SH-SY5Y (cell line): ENCODE results near the gene OTP.

Experiments
- GATA2 ChIP-seq: IDR thresholded peaks from 2 replicates; pipeline ENCODE4 v1.6.1; 2011; ENCODE audit warnings: mild to moderate bottlenecking, low read depth, low read length
- GATA3 ChIP-seq: IDR thresholded peaks from 2 replicates; pipeline ENCODE4 v1.6.1; 2011; ENCODE audit warnings: low read depth, mild to moderate bottlenecking, low read length, moderate library complexity

OTP gene

DNA sequence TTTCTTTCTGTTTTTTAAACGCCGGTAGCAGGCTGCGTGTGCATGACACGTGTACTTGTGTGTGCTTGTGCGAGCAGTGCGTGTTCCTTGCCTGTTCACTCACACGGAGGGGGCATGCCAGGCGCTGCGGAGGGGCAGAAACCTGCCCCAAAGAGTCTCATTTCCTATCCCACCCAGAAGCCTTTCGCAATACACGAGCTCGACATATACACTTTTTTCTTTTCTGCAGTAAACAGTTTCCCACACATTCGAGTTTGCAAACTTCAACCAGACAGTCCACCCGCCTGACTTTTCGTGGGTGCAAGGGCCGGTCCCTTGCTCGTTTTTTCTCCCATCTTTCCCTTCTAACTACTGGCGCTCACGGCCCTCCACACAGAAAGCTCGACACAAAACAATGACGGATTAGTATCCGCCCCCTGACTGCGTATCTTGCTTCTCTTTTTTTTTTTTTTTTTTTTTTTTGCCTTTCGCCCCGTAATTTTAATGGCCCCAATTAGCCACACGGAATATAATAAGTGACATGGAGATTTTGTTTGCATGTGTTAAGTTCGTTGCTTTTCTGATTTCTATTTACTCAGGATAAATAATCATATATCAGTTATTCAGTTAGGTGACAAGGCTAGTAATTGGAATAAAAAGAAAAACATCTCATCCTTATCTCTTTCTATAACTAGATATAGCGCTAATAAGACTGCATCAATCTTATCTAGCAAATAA lies 5.3 kb upstream of the OTP start:
- no peak for TF ChIP-seq GATA2
- TF ChIP-seq GATA3 = no peak

DNA sequence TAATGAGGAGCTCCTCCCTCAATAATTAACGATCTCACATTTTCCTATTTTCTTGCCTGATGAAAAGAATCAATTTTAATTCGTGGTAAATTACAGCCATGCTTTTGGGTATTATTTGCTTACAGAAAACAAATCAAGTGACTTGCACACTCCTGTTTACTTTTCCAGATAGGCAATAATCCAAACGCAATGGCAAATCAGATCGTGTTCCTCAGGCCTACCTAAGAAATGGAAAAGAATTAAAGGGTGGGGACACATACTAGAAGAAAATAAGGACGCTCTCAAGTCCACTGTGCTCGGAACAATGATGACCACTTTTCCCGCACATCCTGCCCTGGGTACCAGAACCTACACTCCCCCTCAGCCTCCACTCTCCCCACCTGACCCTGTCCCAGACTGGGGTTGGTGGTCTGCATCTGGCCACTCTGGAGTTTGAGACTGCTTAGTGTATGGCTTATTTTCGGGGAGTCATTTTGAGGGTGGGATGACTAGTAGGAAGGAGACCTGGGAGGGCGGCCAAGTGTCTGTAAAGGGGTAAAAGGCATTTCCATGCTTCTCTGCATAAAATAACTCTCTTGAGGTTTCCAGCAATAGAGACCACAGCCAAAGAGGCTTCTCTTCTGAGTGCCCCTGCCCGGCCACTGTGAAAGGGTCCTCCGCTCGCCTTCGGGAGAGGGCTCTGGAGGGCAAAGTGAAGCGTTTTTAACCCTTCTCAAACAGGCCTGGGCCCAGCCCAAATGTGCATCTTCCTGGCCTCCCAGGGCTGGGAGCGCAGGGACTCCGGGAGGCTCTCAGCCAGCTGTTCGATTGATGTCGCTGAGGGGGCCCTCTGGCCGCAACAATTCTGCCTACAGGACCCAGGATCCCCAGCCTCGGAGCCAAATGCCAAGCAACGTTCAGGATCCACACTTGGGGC lies 4.5 kb upstream of the OTP start:
- no peak for TF ChIP-seq GATA3
- TF ChIP-seq GATA2 = no peak

DNA sequence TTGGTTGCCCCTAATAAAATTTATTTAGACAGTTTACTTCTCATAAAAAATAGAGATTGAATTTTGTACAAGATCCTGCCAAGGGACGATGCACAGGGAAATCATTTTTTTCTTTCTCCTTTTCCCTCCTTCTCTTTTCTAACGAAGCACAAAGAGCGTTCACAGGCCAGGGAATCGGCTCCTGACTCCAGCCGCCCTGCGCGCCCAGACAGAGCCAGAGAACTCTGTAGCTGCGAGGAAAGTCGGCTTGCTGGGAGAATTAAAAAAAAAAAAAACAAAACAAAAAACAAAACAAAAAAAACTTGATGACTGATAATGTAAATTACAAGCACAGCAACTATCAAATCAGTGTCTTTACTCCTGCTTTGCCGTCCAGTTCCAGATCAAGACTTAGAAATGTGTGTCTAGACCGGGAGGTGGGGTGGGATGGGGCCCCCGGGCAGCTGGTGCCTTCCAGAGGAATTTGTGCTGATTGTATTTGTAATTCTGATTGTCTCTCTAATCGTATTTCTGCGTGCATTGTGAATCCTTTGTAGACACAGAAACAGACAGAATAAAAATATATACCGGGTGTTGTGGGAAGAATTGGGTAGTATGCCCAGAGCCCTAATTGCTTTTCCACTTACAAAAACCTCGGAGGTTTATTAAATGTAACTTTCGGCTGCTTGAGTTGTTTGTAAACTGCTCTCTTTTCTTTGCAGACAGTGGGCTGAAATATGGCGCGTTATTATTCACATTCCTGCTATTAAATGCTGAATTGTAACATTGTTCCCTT lies 3.6 kb upstream of the OTP start:
- TF ChIP-seq GATA3 (no peak), GATA2 (no peak)

DNA sequence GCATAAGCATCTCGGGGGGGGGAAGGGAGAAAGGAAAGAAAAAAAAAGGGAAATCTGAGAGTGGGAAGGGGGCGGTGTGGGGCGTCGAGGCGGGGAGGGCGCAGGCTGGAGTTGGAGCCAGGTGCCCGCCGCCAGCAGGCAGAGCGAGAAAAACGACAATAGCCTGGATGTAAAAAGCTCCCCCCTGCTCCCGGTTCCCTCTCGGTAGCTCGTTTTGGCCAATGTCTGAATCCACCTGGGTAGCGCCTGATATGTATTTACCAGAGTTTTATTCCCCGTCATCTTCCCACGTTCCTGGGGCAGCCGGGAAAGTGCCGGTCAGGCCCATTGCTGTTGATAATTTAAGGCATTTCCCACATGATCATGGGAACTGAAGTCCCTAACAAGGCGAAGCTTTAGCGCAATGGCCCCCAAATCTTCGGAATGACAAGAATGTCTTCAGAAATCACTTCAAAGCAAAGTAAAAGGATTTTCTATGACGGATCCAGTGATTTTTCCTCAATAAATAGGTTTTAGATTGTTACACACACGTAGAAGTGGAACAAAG lies 3.0 kb upstream of the OTP start:
- TF ChIP-seq GATA3 (no peak), GATA2 (no peak)

DNA sequence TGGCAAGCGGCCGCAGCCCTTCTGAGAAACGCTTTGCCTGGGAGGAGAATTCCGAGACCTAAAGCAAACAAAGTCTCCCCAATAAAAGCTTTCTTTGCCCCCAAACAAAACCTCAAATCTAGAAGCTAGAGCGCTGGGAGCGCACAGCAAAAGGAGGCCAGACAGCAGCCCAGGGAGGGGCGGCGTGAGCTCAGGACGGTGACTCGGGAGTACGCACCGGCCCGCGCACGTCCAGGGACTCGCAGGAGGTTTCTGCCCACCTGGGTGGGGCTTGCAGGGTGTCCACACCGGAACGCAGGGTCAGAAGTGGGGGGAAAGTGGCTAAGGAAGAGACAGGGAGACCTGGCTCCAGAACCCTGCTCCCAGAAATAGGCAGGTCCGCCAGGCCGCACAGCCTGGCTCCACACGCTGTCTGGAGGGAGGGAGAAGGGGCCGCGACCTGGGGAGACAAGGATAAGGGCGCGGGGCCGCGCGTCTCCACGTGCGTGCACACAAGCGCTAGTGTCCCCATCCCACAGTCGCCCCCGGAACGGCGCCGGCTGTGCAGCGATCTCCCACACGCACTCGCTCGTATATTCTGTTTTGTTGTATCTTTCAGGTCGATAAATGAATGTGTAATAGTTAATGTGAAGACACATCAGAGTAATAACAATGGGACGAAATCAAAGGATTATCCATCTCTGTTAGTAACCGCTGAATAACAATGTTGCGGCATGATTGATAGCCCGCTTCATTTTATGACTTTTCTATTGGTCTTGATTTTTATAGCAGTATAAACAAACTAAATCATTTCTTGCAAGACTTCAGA lies 2.3 kb upstream of the OTP start:
- TF ChIP-seq GATA2 (no peak), GATA3 (no peak)

DNA sequence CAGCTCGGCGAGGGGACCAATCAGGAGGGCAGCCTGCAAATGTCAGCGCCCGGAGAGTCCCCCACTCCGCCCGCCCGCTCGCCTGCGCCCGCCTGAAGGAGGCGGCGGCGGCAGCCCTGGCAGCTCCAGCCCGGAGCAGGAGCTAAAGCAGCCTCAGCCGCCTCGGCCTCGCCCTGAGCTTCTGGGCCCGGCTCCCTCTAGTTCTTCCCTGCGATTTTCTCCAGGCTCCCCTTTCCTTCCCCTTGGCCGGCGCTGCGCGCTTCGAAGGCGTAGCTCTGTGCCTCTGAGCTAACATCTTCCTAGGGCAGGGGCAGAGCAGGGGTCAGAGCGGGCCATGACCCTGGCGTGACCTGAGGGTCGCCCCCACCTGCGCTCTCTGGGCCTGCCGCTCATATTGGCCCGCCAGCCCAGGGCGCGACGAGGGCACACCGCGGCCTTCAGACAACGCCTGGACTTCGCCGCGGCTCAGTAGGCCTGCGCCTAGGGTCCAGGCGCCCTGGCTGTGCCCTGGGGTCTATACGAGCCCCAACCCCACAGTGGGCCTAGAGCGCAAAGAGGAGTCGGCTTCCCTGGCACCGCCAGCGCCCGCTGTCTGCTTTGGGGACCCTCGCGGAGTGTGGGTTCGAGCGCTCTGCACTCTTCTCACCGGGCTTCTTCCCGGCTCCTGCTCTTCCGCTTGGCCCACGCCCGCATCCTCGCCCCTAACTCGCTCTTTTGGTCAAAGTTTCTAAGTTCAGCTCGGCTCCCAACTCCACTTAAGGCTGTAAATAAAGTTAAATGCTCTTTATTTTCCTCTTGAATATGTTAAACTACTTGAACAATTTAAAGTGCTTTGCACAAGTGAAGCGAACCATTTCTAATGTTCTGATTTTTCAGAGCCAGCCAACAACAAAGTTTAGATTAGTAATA lies 504 bp upstream of the OTP start:
- TF ChIP-seq GATA2 = no peak
- TF ChIP-seq GATA3 = no peak

DNA sequence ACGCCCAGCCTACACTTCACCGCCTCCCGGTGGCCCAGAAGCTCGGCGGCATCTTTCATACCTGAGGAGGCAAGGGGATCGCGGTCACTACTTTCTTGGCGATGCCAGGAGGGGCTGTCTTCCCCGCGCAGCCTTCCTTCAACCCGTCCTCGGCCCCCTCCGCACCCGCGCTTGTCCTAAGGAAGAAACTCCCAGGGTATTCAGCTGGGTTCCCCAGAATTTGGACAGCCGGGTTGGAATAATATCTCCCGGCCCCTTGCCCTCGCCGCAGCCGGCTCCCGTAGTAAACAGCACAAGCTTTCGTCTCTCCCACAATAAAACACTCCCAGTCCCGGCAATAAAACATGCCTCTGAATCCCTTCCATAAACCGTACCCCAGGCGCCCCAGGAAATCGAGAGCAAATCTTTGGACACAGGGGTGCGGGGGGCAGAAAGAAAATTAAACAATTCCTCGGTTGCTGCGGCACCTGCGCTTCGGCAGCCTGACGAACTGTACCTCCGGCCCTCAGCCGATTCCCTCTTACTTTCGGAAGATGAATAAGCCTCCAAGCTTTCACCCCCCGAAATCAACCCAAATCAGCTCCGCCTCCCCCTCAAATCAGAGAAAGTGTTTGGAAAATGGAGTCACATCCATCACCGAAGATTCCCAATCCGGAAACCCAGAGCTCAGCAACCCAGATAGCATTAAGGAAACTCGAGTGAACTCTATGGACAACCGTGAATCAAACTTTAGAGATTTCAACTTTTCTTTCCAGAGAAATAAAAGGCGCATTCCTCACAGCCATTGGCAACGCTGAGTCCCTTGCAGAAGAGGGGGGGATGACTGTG lies 1.1 kb downstream of the OTP start:
- no peak for TF ChIP-seq GATA3
- TF ChIP-seq GATA2 = no peak

DNA sequence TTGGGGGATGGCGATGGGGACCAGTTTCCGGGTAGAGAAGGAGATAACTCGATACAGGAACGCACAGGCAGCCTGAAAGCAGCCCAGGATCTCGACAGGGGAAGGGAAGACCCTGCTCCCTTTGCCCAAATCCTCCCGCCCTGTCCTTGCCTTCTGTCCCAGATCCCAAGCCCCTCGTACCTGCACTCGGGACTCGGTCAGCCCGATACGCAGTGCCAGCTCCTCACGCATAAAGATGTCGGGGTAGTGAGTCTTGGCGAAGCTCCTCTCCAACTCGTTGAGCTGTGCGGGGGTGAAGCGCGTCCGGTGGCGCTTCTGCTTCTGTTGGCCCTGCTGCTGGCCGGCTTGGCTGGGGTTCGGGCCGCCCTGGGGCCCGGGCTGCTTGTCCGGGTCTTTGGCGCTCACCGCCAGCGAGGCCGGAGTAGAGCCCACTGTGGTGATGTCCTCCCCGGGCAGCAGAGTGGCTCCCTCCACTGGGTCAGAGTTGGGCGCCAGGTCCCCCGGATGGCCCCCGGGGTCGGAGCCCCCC lies 1.8 kb downstream of the OTP start:
- TF ChIP-seq GATA3 = no peak
- no peak for TF ChIP-seq GATA2

DNA sequence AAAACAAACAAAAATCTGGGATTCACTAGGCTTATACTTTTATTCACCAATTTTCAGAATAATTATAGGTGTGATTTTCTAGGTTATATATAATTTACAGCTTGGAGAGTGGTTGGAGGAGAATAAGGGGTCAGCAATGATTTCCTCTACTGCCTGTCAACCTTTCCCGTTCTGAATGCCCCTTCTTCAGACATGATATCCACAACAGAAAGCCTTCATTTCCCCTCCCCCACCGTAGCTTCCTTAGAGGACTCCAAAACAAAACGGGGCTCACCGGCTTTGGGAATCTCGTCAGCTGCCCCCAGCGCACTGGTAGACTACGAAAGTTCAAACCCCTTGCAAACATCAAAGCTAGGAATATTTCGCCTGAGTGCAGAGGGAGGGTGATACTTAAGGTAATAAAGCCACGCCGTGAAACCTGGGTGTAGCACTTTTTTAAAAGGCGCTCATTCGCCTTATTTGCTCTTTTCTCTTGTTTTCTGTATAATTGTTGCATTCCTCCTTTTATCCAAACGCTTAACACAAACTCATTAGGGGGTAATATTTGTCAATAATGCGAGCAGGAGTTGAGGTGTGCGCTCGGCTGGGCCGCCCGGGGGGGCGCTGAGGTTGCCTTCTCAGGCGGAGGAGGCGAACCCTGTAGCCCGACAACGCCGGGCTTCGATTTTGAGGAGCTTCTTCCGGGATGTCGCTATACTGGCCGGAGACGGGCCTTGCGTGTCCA lies 2.4 kb downstream of the OTP start:
- TF ChIP-seq GATA2 (no peak), GATA3 (no peak)

DNA sequence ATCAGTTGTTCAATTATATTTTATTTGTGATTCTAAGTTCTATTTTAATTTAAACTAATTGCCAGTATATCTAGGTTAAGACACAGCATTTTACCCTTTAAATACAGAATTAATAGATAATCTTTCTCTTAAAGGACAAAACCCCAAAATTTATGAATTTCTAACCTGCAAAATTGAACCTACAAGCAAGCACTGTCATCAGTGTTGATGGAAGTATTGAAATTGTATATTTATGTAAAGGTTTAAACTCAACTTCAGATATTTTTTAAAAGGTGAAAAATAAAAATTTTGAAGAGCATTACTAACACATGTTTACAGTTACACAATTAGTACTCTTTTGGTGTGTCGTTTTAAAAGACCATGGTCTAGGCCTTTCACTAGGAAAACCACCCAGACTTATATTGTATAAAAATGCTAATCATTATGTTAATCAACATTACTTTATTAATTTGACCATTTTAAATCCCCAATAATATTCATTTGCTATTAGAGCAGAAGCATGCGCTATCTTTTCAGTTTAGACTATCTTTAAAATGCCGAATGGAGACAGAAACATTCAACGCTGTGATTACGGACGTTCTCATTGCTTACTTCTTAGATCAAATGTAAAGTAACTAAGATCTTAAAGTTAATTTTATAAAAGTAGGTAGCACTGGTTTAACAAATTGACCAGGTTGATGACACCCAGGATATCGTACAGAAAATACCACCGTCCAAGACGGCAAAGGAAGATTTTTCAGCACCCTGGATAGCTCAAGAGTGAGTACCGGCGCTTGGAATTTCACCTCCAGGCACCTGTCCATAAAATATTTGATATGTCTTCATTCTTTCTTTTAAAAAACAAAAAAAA lies 3.2 kb downstream of the OTP start:
- TF ChIP-seq GATA2 (no peak), GATA3 (no peak)
